BLaER1 treated with 17β-estradiol and CSF1 and Interleukin-3, amounts not matched to agents 10 nM and 100 nM (cell line): ENCODE data around the gene STATH.
"Not testable (repeated sequence)": the region's sequence is repeated elsewhere in the genome, so short reads cannot be mapped to it uniquely, and the experiment has no call there.

Source experiments
- H3K27ac ChIP-seq, 11 experiments: shearing (Covaris generic); formaldehyde crosslinking; 2 replicates each; pipeline ENCODE4 v1.8.1; 2022
- H3K27me3 ChIP-seq, 11 experiments: shearing (Covaris generic); formaldehyde crosslinking; 2 replicates each; pipeline ENCODE4 v1.8.1; 2022
- H3K36me3 ChIP-seq, 11 experiments: shearing (Covaris generic); formaldehyde crosslinking; 2 replicates each; pipeline ENCODE4 v1.8.1; 2022
- H3K4me1 ChIP-seq, 10 experiments: shearing (Covaris generic); formaldehyde crosslinking; 2 replicates each; pipeline ENCODE4 v1.8.1; 2022
- H3K4me2 ChIP-seq, 11 experiments: shearing (Covaris generic); formaldehyde crosslinking; 2 replicates each; pipeline ENCODE4 v1.8.1; 2022
- H3K4me3 ChIP-seq, 10 experiments: shearing (Covaris generic); formaldehyde crosslinking; 2 replicates each; pipeline ENCODE4 v1.8.1; 2022
- H3K9ac ChIP-seq, 11 experiments: shearing (Covaris generic); formaldehyde crosslinking; 2 replicates each; pipeline ENCODE4 v1.8.1; 2022
- H3K9me3 ChIP-seq, 11 experiments: shearing (Covaris generic); formaldehyde crosslinking; replicated peaks in 1 of 11; 2 replicates each; pipeline ENCODE4 v1.8.1; 2022
- H4K20me1 ChIP-seq, 11 experiments: shearing (Covaris generic); formaldehyde crosslinking; 2 replicates each; pipeline ENCODE4 v1.8.1; 2022
- Cebpa-rat ChIP-seq, 11 experiments: shearing (Covaris generic); IDR thresholded peaks; 2 replicates each; pipeline ENCODE4 v1.8.1; 2022

The STATH gene

GRCh38 chr4:69994782-69995181 lies 984 bp upstream of the STATH start:
- H3K4me3 ChIP-seq = no peak overlapping the region
- H4K20me1 ChIP-seq = no peaks in the 10 kb centered on the region
- no peak overlapping the region for H3K4me2 ChIP-seq
- H3K27me3 ChIP-seq = no peaks in the 10 kb centered on the region
- no peaks in the 10 kb centered on the region for H3K36me3 ChIP-seq
- H3K9ac ChIP-seq = no peak overlapping the region
- no peaks in the 10 kb centered on the region for H3K4me1 ChIP-seq
- no peak overlapping the region for H3K27ac ChIP-seq
- no peak for TF ChIP-seq Cebpa-rat (IDR thresholded peaks at IDR 0.05)
- no peaks in the 10 kb centered on the region for H3K9me3 ChIP-seq

- Histone ChIP-seq H3K27me3 (no peaks in the 10 kb centered on the region), H3K4me3 (no peak overlapping the region), H3K9me3 (no peaks in the 10 kb centered on the region), H3K4me2 (no peak overlapping the region), H3K9ac (no peak overlapping the region), H4K20me1 (no peaks in the 10 kb centered on the region), H3K36me3 (no peaks in the 10 kb centered on the region), H3K4me1 (no peaks in the 10 kb centered on the region), H3K27ac (no peak overlapping the region)
- no peak for TF ChIP-seq Cebpa-rat (IDR thresholded peaks at IDR 0.05)
Observed at GRCh38 chr4:69999420-69999819, 3.7 kb downstream of the STATH start.

GRCh38 chr4:70000711-70001110 lies 4.9 kb downstream of the STATH start:
- Histone ChIP-seq H3K4me1 (no peaks in the 10 kb centered on the region), H4K20me1 (no peaks in the 10 kb centered on the region), H3K9ac (no peak overlapping the region), H3K9me3 (no peaks in the 10 kb centered on the region), H3K4me3 (no peak overlapping the region), H3K27me3 (no peaks in the 10 kb centered on the region), H3K27ac (no peak overlapping the region), H3K4me2 (no peak overlapping the region), H3K36me3 (no peaks in the 10 kb centered on the region)
- no peak for TF ChIP-seq Cebpa-rat (IDR thresholded peaks at IDR 0.05)

GRCh38 chr4:70002507-70002906 lies 6.7 kb downstream of the STATH start:
- Histone ChIP-seq H4K20me1 (no peaks in the 10 kb centered on the region), H3K36me3 (no peaks in the 10 kb centered on the region), H3K9ac (no peak overlapping the region), H3K27me3 (no peaks in the 10 kb centered on the region), H3K4me2 (no peak overlapping the region), H3K9me3 (no peaks in the 10 kb centered on the region), H3K27ac (no peak overlapping the region), H3K4me1 (no peaks in the 10 kb centered on the region), H3K4me3 (no peak overlapping the region)
- no peak for TF ChIP-seq Cebpa-rat (IDR thresholded peaks at IDR 0.05)

GRCh38 chr4:70008771-70009170 lies 13.0 kb downstream of the STATH start:
- H3K27ac ChIP-seq = no peak overlapping the region
- no peaks in the 10 kb centered on the region for H3K36me3 ChIP-seq
- TF ChIP-seq Cebpa-rat (IDR thresholded peaks at IDR 0.05) = no peak
- no peak overlapping the region for H3K4me3 ChIP-seq
- no peaks in the 10 kb centered on the region for H3K27me3 ChIP-seq
- H3K4me2 ChIP-seq = no peak overlapping the region
- no peaks in the 10 kb centered on the region for H3K4me1 ChIP-seq
- no peaks in the 10 kb centered on the region for H4K20me1 ChIP-seq
- peaks cover 0 to 6% (median 0%) of the 10 kb centered on the region in 11 experiments; a peak in 1 of 22 replicates for H3K9me3 ChIP-seq
- no peak overlapping the region for H3K9ac ChIP-seq

GRCh38 chr4:70019006-70019405 lies 23.2 kb downstream of the STATH start:
- not testable (repeated sequence) for H4K20me1 ChIP-seq, H3K4me3 ChIP-seq, H3K9me3 ChIP-seq, H3K9ac ChIP-seq, H3K4me2 ChIP-seq, H3K27ac ChIP-seq, H3K36me3 ChIP-seq, H3K4me1 ChIP-seq, H3K27me3 ChIP-seq

- Histone ChIP-seq H3K4me3 (no peak overlapping the region), H3K27ac (no peak overlapping the region), H3K4me2 (no peak overlapping the region), H3K27me3 (no peaks in the 10 kb centered on the region), H3K9ac (no peak overlapping the region), H3K4me1 (no peaks in the 10 kb centered on the region), H3K9me3 (no peaks in the 10 kb centered on the region), H4K20me1 (no peaks in the 10 kb centered on the region), H3K36me3 (no peaks in the 10 kb centered on the region)
- TF ChIP-seq Cebpa-rat (IDR thresholded peaks at IDR 0.05) = no peak
Observed at GRCh38 chr4:70023218-70023617, 27.5 kb downstream of the STATH start.

GRCh38 chr4:70027011-70027410 lies 31.2 kb downstream of the STATH start:
- no peak overlapping the region for H3K9ac ChIP-seq
- TF ChIP-seq Cebpa-rat (IDR thresholded peaks at IDR 0.05) = no peak
- H3K9me3 ChIP-seq = no peaks in the 10 kb centered on the region
- H3K4me1 ChIP-seq = no peaks in the 10 kb centered on the region
- no peak overlapping the region for H3K4me2 ChIP-seq
- H3K27ac ChIP-seq = no peak overlapping the region
- H3K4me3 ChIP-seq = no peak overlapping the region
- no peaks in the 10 kb centered on the region for H3K36me3 ChIP-seq
- H4K20me1 ChIP-seq = no peaks in the 10 kb centered on the region
- H3K27me3 ChIP-seq = no peaks in the 10 kb centered on the region

- not testable (repeated sequence) for H3K9ac ChIP-seq, H3K27ac ChIP-seq, H3K4me1 ChIP-seq, H3K27me3 ChIP-seq, H4K20me1 ChIP-seq, H3K4me2 ChIP-seq, H3K9me3 ChIP-seq, H3K4me3 ChIP-seq, H3K36me3 ChIP-seq
Observed at GRCh38 chr4:70028159-70028558, 32.4 kb downstream of the STATH start, which contains the start of gene HTN3. Gene HTN3 (plus strand): TSS chr4:70028459. CDS start chr4:70030741, 2,282 bp downstream.

GRCh38 chr4:70037559-70037958 lies 41.8 kb downstream of the STATH start:
- not testable (repeated sequence) for H3K27ac ChIP-seq, H3K4me3 ChIP-seq, H4K20me1 ChIP-seq, H3K27me3 ChIP-seq, H3K4me2 ChIP-seq, H3K36me3 ChIP-seq, H3K4me1 ChIP-seq, H3K9me3 ChIP-seq, H3K9ac ChIP-seq

- not testable (repeated sequence) for H3K4me1 ChIP-seq, H3K36me3 ChIP-seq, H3K4me2 ChIP-seq, H3K9ac ChIP-seq, H3K27me3 ChIP-seq, H3K4me3 ChIP-seq, H4K20me1 ChIP-seq, H3K27ac ChIP-seq, H3K9me3 ChIP-seq
Observed at GRCh38 chr4:70039928-70040327, 44.2 kb downstream of the STATH start.
